ENCODE measurements around the gene SLC20A1.
"Not testable (repeated sequence)": the region's sequence is repeated elsewhere in the genome, so short reads cannot be mapped to it uniquely, and the experiment has no call there.

SLC20A1 gene

GRCh38 chr2:112612283-112612682 lies 33.5 kb upstream of the SLC20A1 start:
- not testable (repeated sequence) for H3K36me3 ChIP-seq (ENCODE audit: control insufficient read depth, insufficient read depth, low read length); H3K9me3 ChIP-seq (ENCODE audit: control insufficient read depth, low read length); H3K9ac ChIP-seq (ENCODE audit: low read length); H3K4me1 ChIP-seq (ENCODE audit: control insufficient read depth, insufficient read depth, low read length); H3K27me3 ChIP-seq (ENCODE audit: control insufficient read depth, insufficient read depth, low read length); H3K4me3 ChIP-seq (ENCODE audit: low read length)

GRCh38 chr2:112614201-112614840 lies 31.4 kb upstream of the SLC20A1 start:
- no peaks in the 10 kb centered on the region for H3K4me1 ChIP-seq (ENCODE audit: control insufficient read depth, insufficient read depth, low read length)
- H3K27me3 ChIP-seq (ENCODE audit: control insufficient read depth, insufficient read depth, low read length) = no peaks in the 10 kb centered on the region
- no peak overlapping the region for H3K9ac ChIP-seq (ENCODE audit: low read length)
- no peak overlapping the region for H3K4me3 ChIP-seq (ENCODE audit: low read length)
- H3K36me3 ChIP-seq (ENCODE audit: control insufficient read depth, insufficient read depth, low read length) = no peaks in the 10 kb centered on the region
- no peaks in the 10 kb centered on the region for H3K9me3 ChIP-seq (ENCODE audit: control insufficient read depth, low read length)

- Histone ChIP-seq H3K9ac (ENCODE audit: low read length) (no peak overlapping the region), H3K4me1 (ENCODE audit: control insufficient read depth, insufficient read depth, low read length) (no peaks in the 10 kb centered on the region), H3K27me3 (ENCODE audit: control insufficient read depth, insufficient read depth, low read length) (no peaks in the 10 kb centered on the region), H3K9me3 (ENCODE audit: control insufficient read depth, low read length) (no peaks in the 10 kb centered on the region), H3K36me3 (ENCODE audit: control insufficient read depth, insufficient read depth, low read length) (no peaks in the 10 kb centered on the region), H3K4me3 (ENCODE audit: low read length) (no peak overlapping the region)
Observed at GRCh38 chr2:112615051-112615450, 30.7 kb upstream of the SLC20A1 start.

GRCh38 chr2:112615798-112616197 lies 29.9 kb upstream of the SLC20A1 start:
- H3K4me1 ChIP-seq (ENCODE audit: control insufficient read depth, insufficient read depth, low read length); H3K9me3 ChIP-seq (ENCODE audit: control insufficient read depth, low read length); H3K27me3 ChIP-seq (ENCODE audit: control insufficient read depth, insufficient read depth, low read length); H3K36me3 ChIP-seq (ENCODE audit: control insufficient read depth, insufficient read depth, low read length); H3K4me3 ChIP-seq (ENCODE audit: low read length); H3K9ac ChIP-seq (ENCODE audit: low read length): not testable (repeated sequence)

- no peaks in the 10 kb centered on the region for H3K4me1 ChIP-seq (ENCODE audit: control insufficient read depth, insufficient read depth, low read length)
- H3K4me3 ChIP-seq (ENCODE audit: low read length) = no peak overlapping the region
- H3K27me3 ChIP-seq (ENCODE audit: control insufficient read depth, insufficient read depth, low read length) = no peaks in the 10 kb centered on the region
- H3K9ac ChIP-seq (ENCODE audit: low read length) = no peak overlapping the region
- no peaks in the 10 kb centered on the region for H3K9me3 ChIP-seq (ENCODE audit: control insufficient read depth, low read length)
- H3K36me3 ChIP-seq (ENCODE audit: control insufficient read depth, insufficient read depth, low read length) = no peaks in the 10 kb centered on the region
Observed at GRCh38 chr2:112618383-112618782, 27.4 kb upstream of the SLC20A1 start.

- H3K9ac ChIP-seq (ENCODE audit: low read length) = no peak overlapping the region
- no peaks in the 10 kb centered on the region for H3K27me3 ChIP-seq (ENCODE audit: control insufficient read depth, insufficient read depth, low read length)
- peaks cover 16% of the 10 kb centered on the region for H3K4me1 ChIP-seq (ENCODE audit: control insufficient read depth, insufficient read depth, low read length)
- no peaks in the 10 kb centered on the region for H3K36me3 ChIP-seq (ENCODE audit: control insufficient read depth, insufficient read depth, low read length)
- no peaks in the 10 kb centered on the region for H3K9me3 ChIP-seq (ENCODE audit: control insufficient read depth, low read length)
- H3K4me3 ChIP-seq (ENCODE audit: low read length) = no peak overlapping the region
Observed at GRCh38 chr2:112621790-112622527, 23.8 kb upstream of the SLC20A1 start.

GRCh38 chr2:112622528-112622849 lies 23.2 kb upstream of the SLC20A1 start:
- no peak overlapping the region for H3K4me3 ChIP-seq (ENCODE audit: low read length)
- H3K27me3 ChIP-seq (ENCODE audit: control insufficient read depth, insufficient read depth, low read length) = no peaks in the 10 kb centered on the region
- H3K4me1 ChIP-seq (ENCODE audit: control insufficient read depth, insufficient read depth, low read length) = peaks cover 21% of the 10 kb centered on the region
- no peaks in the 10 kb centered on the region for H3K9me3 ChIP-seq (ENCODE audit: control insufficient read depth, low read length)
- no peak overlapping the region for H3K9ac ChIP-seq (ENCODE audit: low read length)
- H3K36me3 ChIP-seq (ENCODE audit: control insufficient read depth, insufficient read depth, low read length) = no peaks in the 10 kb centered on the region

GRCh38 chr2:112623913-112624777 lies 21.6 kb upstream of the SLC20A1 start:
- no peaks in the 10 kb centered on the region for H3K27me3 ChIP-seq (ENCODE audit: control insufficient read depth, insufficient read depth, low read length)
- H3K9me3 ChIP-seq (ENCODE audit: control insufficient read depth, low read length) = no peaks in the 10 kb centered on the region
- H3K4me1 ChIP-seq (ENCODE audit: control insufficient read depth, insufficient read depth, low read length) = peaks cover 23% of the 10 kb centered on the region
- H3K9ac ChIP-seq (ENCODE audit: low read length) = no peak overlapping the region
- H3K4me3 ChIP-seq (ENCODE audit: low read length) = no peak overlapping the region
- no peaks in the 10 kb centered on the region for H3K36me3 ChIP-seq (ENCODE audit: control insufficient read depth, insufficient read depth, low read length)

- no peak overlapping the region for H3K9ac ChIP-seq (ENCODE audit: low read length)
- no peaks in the 10 kb centered on the region for H3K27me3 ChIP-seq (ENCODE audit: control insufficient read depth, insufficient read depth, low read length)
- H3K4me1 ChIP-seq (ENCODE audit: control insufficient read depth, insufficient read depth, low read length) = peaks cover 23% of the 10 kb centered on the region
- H3K4me3 ChIP-seq (ENCODE audit: low read length) = no peak overlapping the region
- H3K36me3 ChIP-seq (ENCODE audit: control insufficient read depth, insufficient read depth, low read length) = no peaks in the 10 kb centered on the region
- H3K9me3 ChIP-seq (ENCODE audit: control insufficient read depth, low read length) = no peaks in the 10 kb centered on the region
Observed at GRCh38 chr2:112625474-112626114, 20.1 kb upstream of the SLC20A1 start.

- Histone ChIP-seq H3K36me3 (ENCODE audit: control insufficient read depth, insufficient read depth, low read length) (no peaks in the 10 kb centered on the region), H3K9ac (ENCODE audit: low read length) (no peak overlapping the region), H3K4me3 (ENCODE audit: low read length) (no peak overlapping the region), H3K9me3 (ENCODE audit: control insufficient read depth, low read length) (no peaks in the 10 kb centered on the region), H3K4me1 (ENCODE audit: control insufficient read depth, insufficient read depth, low read length) (peaks cover 32% of the 10 kb centered on the region), H3K27me3 (ENCODE audit: control insufficient read depth, insufficient read depth, low read length) (no peaks in the 10 kb centered on the region)
Observed at GRCh38 chr2:112626604-112627059, 19.1 kb upstream of the SLC20A1 start.

- H3K4me1 ChIP-seq (ENCODE audit: control insufficient read depth, insufficient read depth, low read length) = peaks cover 34% of the 10 kb centered on the region
- no peak overlapping the region for H3K9ac ChIP-seq (ENCODE audit: low read length)
- no peaks in the 10 kb centered on the region for H3K9me3 ChIP-seq (ENCODE audit: control insufficient read depth, low read length)
- H3K27me3 ChIP-seq (ENCODE audit: control insufficient read depth, insufficient read depth, low read length) = no peaks in the 10 kb centered on the region
- no peaks in the 10 kb centered on the region for H3K36me3 ChIP-seq (ENCODE audit: control insufficient read depth, insufficient read depth, low read length)
- no peak overlapping the region for H3K4me3 ChIP-seq (ENCODE audit: low read length)
Observed at GRCh38 chr2:112627060-112628040, 18.4 kb upstream of the SLC20A1 start.

Measured in mucosa of stomach (tissue), 1 donor.